NOMO-1 treated with DMSO at 0.1 percent for 48 hours (cell line): ENCODE data around the gene LPIN1.

ENCODE experiments used
- DNase-seq: peaks from one replicate; lab custom pipeline; 2025; ENCODE audit not compliant: unreplicated experiment; lab: John Stamatoyannopoulos, UW

Gene LPIN1, protein sequence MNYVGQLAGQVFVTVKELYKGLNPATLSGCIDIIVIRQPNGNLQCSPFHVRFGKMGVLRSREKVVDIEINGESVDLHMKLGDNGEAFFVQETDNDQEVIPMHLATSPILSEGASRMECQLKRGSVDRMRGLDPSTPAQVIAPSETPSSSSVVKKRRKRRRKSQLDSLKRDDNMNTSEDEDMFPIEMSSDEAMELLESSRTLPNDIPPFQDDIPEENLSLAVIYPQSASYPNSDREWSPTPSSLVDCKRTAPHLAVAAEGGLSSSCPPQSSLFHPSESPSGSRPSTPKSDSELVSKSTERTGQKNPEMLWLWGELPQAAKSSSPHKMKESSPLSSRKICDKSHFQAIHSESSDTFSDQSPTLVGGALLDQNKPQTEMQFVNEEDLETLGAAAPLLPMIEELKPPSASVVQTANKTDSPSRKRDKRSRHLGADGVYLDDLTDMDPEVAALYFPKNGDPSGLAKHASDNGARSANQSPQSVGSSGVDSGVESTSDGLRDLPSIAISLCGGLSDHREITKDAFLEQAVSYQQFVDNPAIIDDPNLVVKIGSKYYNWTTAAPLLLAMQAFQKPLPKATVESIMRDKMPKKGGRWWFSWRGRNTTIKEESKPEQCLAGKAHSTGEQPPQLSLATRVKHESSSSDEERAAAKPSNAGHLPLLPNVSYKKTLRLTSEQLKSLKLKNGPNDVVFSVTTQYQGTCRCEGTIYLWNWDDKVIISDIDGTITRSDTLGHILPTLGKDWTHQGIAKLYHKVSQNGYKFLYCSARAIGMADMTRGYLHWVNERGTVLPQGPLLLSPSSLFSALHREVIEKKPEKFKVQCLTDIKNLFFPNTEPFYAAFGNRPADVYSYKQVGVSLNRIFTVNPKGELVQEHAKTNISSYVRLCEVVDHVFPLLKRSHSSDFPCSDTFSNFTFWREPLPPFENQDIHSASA

DNA sequence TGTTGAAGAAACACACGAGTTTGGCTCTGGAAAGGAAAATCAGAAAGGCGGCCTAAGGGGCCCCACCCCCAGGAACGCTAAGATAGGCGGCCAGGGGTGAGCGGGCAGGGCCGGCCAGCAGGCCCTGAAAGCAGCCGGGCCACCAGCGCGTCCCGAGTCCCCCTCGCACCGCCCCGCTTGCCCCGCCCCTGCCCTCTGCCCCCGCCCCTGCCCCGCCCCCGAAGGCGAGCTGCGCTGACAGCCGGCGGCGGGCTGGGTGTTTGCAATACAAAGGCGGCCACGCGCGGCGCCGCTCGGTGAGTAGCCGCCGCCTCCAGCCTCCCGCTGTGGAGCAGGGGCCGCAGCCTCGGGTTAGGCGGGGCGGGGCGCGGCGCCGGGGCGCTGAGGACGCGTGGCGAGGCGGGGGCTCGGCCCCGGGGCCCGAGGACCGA, at the start of gene LPIN1:
Gene LPIN1 (plus strand): TSS at position 257 of the 431 bp plus-strand sequence. CDS start 18,910 bp downstream, outside the sequence.
- peak; percentile 76 for DNase-seq

GRCh38 chr2:11696736-11697102, 49.7 kb upstream of the LPIN1 start:
- no peak for DNase-seq

DNA sequence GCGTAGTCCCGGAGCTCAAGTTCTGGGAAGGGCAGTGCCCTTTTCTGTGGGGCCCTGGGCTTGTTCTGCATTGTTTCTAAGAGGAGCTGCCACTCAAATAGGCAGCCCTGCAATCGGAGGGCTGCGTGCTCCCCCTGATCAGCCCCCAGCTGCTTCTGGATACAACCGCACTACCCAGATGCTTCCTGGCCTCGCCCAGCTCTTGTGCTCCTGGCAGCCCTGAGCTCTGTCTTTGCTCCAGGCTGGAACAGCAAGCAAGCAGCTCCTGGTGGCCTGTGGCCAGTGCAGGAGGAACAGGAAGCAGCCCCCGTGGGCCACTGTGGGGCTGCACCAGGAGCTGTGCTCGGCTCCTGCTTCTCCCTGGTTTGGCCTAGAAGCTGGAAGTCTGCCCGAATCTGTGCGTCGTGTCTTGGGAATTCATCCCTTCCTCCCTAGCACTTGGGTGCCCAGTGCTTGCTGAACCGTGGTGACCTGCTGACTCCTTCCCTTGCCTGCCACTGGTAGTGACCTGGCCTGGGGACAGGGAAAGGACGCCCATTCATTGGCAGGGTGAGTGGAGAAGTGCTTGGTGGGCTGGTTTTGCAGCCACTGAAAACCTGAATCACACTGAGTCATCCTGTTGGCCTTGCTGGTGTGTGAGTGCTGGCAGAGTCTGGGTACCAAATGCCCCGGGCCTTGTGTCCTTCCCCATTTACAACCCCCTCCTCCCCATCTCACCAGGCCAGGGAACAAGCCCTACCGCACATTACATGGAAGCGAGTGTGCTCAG, 49.1 kb upstream of the LPIN1 start:
- DNase-seq: no peak

- no peak for DNase-seq
Observed at GRCh38 chr2:11698009-11698922, 48.2 kb upstream of the LPIN1 start.

DNA sequence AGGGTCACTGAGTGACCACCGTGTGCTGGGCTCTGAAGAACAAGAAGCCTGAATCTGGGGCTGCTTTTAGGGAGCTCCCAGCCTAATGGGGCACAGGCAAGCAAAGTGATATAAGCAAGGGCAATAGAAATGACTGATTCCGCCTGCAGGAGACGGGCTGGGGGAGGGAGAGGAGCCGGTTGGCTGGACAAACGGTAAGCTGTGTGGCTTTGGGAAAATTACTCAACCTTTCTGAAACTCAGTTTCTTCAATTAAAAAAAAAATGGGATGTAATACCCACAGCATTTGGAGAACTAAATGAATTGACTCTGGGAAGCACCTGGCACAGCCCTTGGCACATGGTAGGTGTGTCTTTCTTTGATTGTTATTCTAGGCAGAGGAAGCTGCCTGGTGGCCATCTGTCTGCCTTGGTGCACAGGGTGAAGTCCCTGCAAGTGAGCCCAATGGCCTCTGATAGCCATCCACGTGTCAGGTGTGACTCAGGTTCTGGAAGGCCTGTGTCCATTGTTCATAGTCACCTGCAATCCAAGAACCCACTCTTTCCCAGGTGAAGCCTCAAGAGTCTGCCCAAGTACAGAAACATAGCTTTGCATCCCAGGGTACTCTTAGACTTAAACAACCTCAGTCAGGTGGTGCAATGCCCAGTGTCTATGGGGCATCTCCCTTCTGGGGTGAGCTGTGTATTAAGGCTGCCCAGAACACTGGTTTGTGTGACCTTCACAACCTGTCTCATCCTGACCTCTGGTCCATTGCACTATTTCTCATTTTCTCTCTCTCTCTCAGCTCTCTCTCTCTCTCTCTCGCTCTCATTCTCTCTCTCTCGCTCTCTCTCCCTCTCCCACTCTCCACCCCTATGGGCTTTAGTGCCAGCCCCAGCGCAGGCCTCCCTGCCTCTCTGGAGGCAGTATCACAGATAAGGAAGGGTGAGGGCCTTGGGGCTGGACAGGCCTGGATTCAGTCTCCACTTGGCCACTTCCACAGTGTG, 46.5 kb upstream of the LPIN1 start:
- DNase-seq: no peak

DNA sequence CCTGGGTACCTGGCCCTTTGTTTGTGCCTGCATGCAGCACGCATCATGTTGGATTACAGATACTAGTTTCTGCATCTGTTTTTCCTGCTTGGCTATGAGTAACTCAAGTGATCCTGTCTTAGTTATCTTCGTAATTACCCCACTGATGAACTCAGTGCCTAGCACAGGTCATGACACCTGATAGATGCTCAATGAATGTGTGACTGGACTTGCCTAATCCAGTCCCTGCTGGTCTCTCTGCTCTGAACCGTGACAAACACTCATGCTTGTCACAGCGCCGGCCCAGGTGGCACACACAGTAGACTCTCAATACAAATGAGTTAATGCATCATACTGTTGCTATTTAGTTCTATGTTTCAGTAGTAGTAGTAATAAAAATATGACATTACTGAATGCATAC, 45.2 kb upstream of the LPIN1 start:
- DNase-seq: no peak

DNA sequence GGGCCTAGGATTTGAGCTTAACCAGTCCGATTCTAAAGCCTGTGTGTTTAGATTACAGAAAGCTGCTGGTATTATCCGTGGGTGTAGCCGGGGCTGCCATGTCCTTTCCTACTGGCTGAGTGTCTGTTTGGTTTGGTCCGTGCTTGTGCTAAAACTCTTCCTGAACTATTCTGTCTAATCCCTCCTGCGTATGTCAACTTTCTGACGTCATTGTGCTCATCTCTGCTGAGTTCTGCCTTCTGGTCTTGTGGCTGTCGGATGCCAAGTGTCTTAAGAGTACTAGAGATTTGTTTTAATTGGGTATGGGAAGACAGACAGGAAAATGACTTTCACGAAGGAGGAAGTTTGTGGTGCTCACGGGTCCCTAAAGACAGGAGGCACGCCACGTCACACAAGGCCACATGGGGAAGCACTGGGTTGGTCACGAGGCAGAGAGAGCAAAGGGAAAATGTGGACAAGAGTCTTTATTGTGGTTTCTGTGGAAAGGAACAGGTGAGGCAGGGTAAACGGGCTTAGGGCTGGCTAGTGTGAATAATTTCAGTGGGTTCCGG, 44.6 kb upstream of the LPIN1 start:
- DNase-seq: peak; percentile 90

GRCh38 chr2:11702946-11703345, 43.5 kb upstream of the LPIN1 start:
- DNase-seq: no peak

DNA sequence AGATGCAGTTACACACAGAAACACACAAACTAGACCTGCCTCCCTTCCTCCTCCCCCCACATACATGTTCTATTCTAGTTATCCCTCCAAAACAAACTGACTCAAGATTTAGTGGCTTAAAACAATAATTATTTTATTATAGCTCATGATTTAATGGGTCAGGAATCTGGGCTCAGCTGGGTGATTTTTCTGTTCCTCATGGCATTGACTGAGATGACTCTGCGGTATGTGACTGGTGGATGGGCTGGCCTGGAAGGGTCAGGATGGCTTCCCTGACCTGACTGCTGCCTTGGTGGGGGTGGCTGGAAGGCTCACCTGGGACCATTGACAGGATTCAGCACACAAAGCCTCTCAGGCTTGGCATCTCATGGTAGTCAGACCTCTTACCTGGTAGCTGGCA, 42.7 kb upstream of the LPIN1 start:
- no peak for DNase-seq

DNA sequence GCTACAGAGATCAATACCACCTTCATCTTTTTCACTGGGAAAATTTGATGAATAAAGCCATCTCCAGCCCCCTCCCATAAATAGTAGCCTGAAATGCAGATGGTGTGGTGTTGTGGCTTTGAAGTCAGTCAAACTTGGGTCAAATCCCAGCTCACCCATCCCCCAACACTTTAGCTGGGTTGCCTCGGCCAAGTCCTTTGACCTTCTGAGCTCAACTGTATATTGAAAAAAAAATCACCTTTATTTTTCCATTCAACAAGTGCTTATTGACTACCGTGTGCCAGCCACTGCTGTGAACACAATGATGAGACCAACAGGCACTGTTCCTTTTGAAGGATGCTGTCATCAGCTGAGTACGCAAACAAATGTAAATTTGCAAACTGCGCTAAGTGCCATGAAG, 41.4 kb upstream of the LPIN1 start:
- DNase-seq: no peak

DNA sequence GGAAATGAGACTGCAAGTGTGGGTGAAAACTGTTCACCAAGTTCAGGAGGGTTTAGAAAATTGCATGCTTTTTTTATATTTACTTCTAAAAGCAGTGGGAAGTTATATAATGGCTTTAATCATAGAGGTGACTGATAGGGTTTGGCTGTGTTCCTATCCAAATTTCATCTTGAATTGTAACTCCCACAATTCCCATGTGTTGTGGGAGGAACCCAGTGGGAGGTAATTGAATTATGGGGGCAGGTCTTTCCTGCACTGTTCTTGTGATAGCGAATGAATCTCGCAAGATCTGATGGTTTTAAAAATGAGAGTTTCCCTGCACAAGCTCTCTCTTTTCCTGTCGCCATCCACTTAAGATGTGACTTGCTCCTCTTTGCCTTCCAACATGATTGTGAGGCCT, 40.7 kb upstream of the LPIN1 start:
- no peak for DNase-seq

GRCh38 chr2:11708106-11708505, 38.3 kb upstream of the LPIN1 start:
- no peak for DNase-seq

DNA sequence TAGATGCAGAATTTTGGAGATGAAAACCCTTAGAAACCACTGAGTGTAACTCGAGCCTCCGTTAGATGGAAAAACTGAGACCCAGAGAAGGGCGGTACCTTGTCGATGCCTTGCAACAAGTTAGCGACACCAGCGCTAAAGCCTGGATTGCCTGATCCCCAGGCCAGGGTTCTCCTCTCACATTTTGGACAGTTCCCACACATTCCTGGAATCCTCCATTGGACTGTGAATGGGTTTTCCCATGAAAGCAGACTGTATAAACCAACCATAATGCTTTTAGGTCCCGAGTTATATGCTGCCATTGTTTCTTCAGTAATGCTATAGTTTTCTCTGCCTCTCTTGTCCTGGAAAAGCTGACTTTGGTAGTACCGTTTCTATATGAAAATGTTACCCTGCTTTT, 37.1 kb upstream of the LPIN1 start:
- DNase-seq: no peak

DNA sequence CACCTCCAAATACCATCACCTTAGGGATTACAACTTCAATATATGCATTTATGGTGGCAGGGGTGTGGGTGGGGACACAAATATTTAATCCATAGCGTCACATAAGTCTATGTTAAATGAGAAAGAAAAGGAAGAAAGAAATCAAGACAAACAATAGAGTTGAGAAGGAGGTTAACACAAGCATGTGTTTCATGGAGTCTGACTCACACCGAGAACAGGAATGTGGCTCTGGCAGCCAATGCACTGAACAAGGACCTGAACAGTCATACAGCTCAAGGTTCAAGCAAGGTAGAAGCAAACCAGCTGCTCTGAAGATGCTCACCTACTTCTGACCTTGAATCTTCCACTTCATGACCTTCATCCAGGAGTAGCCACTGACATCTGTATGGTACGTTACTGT, 36.2 kb upstream of the LPIN1 start:
- no peak for DNase-seq

DNA sequence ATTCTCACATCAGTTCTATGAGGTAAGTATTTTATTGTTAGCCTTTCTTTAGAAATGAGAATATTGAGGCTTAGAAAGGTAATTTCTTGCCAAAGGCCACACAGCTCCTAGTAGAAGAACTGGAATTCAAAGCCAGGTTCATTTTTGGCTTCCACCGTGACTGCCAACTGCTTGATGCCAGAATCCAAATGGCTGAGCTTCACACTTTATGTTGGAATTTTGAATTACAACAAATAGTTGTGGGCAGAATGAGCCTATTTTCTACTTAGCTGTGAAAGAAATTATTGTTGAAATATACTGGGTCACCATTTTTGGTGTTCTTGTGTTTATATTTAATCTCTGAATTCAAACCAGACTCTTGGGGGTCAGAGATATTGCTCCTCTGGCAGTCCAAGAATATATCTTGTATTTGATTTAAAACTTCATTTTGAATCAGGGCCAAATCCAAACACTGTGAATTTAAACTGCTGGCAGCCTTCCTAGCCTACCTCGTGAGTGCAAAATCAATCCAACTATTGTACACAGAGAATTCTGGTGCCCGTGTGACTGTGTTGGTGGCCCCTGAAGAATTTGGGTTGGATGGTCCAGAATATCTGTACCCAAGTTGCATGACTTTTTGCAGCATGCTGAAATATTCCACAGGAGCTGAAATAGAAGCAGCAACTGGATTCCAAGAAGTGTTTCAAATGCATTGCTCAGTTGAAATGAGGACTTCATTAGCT, 35.6 kb upstream of the LPIN1 start:
- no peak for DNase-seq

DNA sequence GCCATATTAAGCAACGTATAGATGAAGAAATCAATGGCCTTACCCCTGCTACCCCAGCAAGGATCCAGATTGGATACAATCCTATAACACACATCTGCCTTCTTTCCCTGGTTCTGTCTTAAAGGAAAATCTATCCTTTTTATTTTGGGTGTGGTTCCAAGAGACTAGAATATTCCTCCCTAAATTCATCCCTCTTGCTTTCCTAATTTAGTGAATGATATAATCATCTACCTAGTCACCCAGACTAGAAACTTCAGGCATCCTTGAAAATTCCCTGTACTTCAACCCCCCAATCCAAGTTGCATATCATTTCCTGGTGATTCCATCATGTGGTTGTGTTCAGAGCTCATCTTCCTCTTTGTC, 35.1 kb upstream of the LPIN1 start:
- no peak for DNase-seq

DNA sequence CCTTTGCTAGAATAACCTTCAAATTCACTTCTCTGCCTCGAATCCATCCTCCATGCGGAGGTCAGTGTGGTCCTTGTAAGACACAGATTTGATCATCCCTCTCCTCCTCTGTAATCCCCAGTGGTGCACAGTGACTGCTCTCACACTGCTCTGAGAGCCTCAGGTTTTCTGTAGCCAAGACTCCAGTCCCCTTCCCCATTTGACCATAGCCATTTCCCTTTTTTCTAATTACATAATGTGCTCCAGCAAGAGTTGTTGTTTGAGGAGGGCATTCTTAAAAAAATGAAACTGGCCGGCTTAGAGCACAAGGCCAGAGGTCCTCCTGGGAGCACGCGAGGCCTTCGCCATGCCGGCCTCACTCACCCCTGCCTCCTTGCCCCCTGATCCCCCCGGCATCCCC, 34.7 kb upstream of the LPIN1 start:
- DNase-seq: peak; percentile 66

GRCh38 chr2:11712866-11713265, 33.6 kb upstream of the LPIN1 start:
- no peak for DNase-seq
